GM19043 (cell line): ENCODE results near the gene CBR3.
A peak's percentile ranks its signal among the peaks of the same experiment; 100 is the strongest.

Source experiments
- ATAC-seq: cut with Tn5 transposase; IDR thresholded peaks from one replicate; pipeline ENCODE4 v1.9.1; 2021; ENCODE audit warnings: low read depth; ENCODE audit not compliant: unreplicated experiment

Gene CBR3

DNA sequence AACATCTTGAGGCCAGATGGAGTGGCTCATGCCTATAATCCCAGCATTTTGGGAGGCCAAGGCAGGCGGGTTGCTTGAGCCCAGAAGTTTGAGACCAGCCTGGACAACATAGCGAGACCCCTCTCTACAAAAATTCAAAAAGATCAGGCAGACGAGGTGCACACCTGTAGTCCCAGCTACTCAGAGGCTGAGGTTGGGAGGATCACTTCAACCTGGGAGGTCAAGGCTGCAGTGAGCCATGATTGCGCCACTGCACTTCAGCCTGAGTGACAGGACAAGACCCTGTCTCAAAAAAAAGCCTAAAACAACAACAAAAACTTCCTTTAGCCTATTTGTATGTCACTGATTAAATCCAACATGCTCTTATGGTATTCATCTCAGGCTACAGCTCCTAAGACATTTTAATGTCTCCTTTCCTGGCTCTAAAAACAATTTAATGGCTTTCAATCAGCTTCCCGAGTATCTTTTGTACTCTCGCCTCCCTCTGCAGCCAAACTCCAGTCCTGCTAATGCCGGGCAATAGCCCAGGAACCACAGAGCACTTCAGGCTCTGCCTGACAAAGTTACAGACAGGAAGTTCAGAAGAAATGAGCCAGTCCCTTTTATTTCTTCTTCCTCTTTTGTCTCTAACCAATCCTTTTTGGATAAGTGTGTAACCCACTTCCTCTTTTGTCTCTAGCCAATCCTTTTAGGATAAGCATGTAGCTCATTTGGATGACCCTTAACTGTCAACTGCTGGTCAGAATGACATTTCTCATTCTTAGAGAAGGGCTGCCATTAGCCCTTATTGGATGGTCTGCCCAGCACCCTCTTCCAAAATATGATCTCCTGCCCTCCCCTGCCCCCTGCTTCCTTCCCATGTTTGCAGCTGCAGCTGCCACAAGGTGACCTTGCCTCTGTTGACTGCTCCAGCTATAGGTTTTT is 15.2 kb downstream of the CBR3 start:
- peak; percentile 75 for ATAC-seq

DNA sequence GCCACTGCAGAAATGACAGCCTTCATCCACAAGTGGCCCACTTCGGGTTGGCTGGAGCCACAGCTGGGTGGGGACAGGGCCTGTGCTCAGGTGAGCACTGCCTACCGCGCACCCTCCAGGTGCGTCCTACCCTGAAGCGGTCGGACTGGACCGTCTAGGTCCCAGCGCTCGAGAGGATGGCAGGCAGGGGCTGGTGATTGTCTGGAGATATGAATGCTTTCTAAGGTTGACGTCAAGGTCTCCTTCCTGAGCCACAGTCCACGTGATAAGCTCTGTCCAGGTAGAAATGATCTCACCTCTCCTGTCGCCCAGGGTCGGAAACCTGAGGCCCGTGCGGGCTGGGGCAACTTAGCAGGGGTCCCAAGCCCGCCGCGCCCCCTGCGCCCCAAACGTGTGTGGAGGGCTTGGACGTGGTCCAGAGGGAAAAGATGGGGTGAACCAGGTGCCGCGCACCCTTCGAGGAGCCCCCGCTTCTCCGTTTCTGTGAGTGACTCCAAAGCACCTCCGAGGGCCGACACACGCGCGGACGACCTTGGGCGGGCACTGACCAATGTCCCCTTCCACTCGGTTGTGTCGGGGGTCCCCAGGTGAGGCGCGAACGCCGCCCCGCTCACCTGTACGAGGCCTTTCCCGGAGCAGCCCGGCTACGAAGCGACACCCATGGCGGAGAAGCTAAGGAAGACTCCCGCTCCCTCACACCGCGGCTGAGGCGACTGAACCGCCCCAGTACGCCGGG is 20.9 kb downstream of the CBR3 start:
- peak; percentile 3 for ATAC-seq

GRCh38 chr21:36156339-36156814 is 21.5 kb downstream of the CBR3 start:
- peak; percentile 87 for ATAC-seq

DNA sequence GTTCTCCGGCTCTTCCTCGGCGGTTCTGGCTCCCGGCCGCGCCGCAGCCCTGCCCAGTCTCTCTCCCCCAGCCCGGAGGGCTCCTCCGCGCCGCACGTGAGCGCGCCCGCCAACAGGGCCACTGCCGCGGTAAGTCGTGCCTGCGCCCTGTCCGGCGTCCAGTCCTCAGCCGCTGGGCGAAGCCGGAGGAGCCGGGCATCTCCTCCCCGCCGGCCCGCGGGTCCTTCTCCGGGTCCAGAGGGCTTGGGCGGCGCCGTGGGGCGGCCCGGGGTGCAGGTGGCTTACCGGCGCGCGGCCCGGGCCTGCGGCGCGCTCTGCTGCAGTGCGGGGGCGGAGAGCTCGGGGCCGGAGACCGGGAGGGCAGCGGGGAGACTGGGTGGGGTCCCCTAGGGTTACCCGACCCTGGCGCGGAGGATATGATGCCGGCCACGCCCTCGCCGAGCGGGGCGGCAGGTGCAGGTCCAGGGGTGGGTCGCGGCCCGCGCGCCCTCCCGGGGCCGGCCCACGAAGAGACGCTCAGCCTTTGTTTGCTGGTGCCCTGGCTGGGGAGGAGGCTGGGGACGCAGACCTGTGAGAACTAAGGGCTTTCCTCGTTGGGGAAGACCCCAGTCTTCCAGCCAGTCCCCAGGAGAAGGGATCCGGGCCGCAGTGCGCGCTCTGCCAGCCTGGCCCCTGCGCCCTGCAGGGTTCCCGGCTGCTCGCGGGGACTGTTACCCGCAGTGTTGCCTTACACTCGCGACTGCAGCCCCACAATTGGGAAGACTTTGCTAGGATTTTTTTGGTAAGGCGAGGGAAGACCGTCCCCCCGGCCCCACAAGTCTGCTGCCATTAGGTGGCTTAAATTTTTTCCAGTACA is 22.2 kb downstream of the CBR3 start, which contains the start of gene DOP1B:
TSS of gene DOP1B (plus strand) at position 10 of the 856 bp plus-strand sequence. CDS start 7,910 bp downstream, outside the sequence.
- peak; percentile 3 for ATAC-seq

DNA sequence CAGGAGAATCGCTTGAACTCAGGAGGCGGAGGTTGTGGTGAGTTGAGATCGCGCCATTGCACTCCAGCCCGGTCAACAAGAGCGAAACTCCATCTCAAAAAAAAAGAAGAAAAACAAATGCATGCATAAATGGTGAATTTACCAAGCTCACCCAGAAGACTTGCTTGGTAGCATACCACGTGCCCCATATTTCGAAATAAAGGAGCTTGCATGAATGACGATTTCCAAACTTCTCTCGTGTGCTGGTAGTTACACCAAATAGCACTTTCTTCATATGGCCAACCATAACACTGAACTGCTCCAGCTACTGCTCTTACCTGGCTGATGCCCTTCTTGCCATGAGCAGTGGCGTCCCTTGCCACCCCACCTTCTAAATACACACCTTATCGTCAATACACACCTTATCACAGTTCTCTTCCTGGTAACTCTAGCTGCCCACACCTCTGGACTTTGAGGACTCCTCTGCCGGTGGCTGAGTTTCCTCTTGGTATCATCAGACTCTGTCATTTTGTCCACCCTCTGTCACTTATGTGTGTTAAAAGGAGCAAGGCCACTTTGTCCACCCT is 24.6 kb downstream of the CBR3 start:
- ATAC-seq = no peak

DNA sequence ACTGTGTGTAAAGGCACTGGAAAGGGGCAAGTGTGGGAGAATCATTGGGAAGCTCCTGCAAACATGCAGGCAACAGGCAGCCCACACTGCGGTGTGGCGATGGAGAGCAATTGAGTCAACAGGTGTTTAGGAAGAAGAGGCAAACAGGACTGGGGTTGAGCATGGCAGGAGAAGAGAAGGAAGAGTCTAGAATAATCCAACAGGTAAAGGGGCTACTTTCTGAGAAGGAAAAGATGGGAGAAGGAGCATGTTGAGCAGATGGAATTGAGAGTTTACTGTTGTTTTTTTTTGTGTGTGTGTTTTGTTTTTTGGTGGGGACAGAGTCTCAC is 25.9 kb downstream of the CBR3 start:
- ATAC-seq = no peak

DNA sequence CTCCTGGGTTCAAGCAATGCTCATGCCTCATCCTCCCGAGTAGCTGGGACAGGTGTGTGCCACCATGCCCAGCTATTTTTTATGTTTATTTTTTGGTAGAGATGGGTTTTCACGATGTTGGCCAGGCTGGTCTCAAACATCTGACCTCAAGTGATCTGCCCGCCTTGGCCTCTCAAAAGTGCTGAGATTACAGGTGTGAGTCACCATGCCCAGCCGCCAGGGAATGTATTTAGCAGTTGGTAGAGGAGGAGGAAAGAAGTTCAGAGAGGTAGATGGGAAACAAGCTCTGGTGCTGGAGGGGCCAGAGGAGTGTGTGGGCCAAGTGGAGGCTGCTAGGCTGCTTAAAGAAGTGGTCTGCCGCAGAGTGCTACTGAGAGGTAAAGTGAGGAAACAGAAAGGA is 27.8 kb downstream of the CBR3 start:
- ATAC-seq = no peak

DNA sequence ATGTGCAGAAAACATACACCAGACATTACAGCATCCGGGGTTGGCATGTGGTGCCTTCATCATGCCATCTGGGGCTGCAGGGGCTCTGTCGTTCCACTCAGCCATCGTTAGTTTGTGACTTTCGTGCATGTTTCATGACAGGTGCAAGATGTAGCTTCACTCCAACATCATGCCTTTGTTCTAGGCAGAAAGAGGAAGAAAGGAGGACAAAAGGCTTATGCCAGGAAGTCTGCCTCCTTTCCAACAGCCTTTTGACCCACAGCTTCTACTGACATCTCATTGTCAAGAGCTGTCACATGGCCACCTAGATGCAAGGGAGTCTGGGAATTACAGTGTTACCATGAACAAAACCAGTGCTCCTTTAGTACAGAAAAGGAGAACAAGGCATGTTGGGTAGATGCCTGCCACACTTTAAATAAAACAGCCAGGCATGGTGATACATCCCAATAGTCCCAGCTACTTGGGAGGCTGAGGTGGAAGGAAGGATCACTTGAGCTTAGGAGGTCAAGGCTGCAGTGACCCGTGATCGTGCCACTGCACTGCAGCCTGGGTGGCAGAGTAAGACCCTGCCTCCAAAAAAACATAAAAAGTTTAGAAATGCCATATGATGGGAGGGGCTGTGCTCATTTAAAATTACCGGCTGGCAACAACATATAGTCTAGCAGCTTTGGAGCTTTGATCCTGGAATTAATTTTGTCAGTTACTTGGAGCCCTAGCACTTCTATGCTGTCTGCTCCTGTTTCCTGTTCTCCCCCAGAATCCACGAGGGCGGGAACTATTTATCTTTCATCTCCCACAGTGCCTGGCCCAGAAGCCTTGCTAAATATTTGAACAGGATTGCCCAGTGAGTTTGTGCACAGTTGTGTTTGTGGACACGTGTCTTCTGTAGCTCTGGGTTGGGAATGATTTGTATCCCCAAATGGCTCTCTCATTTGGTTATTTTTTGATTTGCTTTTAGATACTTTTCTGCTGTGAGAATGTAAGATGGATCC is 29.2 kb downstream of the CBR3 start:
- no peak for ATAC-seq

DNA sequence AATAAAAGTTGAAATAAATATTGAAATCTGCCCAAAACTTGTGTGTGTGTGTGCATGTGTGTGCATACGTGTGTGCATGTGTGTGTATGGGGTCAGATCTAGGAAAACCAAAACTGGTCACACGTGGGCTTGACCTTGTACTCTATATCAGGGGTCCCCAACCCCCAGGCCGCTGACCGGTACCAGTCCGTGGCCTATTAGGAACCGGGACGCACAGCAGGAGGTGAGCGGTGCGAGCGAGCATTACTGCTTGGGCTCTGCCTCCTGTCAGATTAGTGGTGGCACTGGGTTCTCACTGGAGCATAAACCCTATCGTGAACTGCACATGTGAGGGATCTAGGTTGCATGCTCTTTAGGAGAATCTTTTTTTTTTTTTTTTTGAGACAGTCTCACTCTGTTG is 30.5 kb downstream of the CBR3 start:
- no peak for ATAC-seq

DNA sequence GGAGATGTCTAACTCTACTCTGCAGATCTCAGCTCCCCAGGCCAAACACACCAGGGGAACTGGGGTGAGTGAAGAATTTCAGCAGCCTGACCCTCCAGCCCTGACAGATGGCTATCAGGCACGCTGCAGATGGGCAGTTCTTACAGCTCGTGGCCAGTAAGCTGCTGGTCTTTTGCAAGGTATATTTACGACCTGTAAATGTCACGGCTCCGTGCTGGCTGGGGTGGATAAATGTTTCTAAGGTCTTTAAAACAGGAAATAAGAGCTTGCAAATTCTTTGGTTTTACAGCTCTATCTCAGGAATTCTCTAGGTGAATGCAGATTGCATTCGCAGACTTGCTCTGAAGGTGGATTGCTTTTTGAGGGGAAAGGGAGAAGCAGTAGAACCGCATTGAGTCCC is 31.8 kb downstream of the CBR3 start:
- no peak for ATAC-seq

- ATAC-seq = no peak
Observed at GRCh38 chr21:36167541-36167940, 32.7 kb downstream of the CBR3 start.

DNA sequence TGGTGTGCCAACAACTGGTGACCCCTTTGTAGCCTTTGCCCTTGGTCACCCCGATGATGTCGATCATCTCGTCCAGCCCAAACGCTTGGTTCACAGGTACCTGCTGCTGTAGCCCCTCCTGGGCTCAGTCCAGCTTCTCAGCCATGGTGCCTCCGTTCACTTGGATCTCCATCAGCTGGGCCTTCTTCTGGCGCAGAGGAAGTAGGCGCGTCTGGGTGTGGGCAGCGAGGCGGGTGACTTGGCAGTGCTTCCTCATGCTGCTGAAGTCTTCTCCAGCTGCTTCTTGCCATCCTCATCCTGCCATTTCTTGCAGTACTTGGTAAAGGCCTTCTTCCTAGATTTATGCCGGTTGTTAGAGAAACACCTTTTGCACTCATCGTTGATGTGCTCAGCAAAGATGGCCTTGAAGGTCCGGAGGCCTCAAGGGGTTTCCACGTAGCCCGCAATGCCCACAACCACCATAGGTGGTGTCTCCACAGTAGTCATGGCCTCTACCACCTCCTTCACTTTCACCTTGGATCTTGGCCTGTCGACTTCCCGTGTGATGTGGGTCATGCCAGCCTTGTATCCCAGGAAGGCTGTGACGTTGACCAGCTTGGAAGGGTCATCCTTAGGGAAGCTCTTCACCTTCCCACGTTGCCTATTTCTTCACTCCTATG is 34.7 kb downstream of the CBR3 start:
- no peak for ATAC-seq

DNA sequence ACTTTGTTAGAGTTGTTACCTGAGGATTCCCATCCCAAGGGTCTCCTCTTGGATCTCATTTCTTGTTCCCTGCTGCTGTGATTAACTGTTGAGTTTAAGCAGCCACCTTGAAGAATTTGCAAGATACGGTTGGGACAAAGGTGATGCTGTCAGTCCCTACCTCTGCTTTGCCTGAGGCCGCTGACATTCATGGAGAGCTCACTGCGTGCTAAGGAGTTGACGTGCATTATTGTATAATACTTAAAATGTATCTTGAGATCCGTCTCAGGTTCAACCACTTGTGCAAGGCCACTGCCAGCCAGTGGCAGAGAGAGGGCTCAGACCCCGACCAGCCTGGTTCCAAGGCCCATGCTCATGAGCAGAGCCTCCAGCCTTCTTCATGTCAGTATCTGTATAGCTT is 35.9 kb downstream of the CBR3 start:
- no peak for ATAC-seq

- ATAC-seq = no peak
Observed at GRCh38 chr21:36171336-36171735, 36.5 kb downstream of the CBR3 start.

- ATAC-seq = no peak
Observed at GRCh38 chr21:36171741-36172331, 37.0 kb downstream of the CBR3 start.

- ATAC-seq = no peak
Observed at GRCh38 chr21:36174780-36175179, 39.9 kb downstream of the CBR3 start.

- no peak for ATAC-seq
Observed at GRCh38 chr21:36175771-36176565, 41.1 kb downstream of the CBR3 start.

- no peak for ATAC-seq
Observed at GRCh38 chr21:36178349-36178748, 43.5 kb downstream of the CBR3 start.
